Parathyroid adenoma (tissue), 2 donors: ENCODE data around the gene LAMB1.

Source experiments
- H2AFZ ChIP-seq: fragments of 300-600 bp; sonication (generic); one replicate; pipeline ENCODE4 v1.7.0; 2017; ENCODE audit warnings: antibody characterized with exemption, mild to moderate bottlenecking
- H3K27ac ChIP-seq: fragments of 300-600 bp; sonication (generic); one replicate; pipeline ENCODE4 v1.7.0; 2017
- H3K27me3 ChIP-seq: fragments of 300-600 bp; sonication (generic); one replicate; pipeline ENCODE4 v1.7.0; 2017; ENCODE audit warnings: low read length; ENCODE audit not compliant: control insufficient read depth, insufficient read depth
- H3K36me3 ChIP-seq: fragments of 300-600 bp; sonication (generic); one replicate; pipeline ENCODE4 v1.7.0; 2017; ENCODE audit warnings: low read length; ENCODE audit not compliant: control insufficient read depth, insufficient read depth
- H3K4me1 ChIP-seq: fragments of 300-600 bp; sonication (generic); one replicate; pipeline ENCODE4 v1.7.0; 2017; ENCODE audit warnings: control low read depth
- H3K4me2 ChIP-seq: fragments of 300-600 bp; sonication (generic); one replicate; pipeline ENCODE4 v1.7.0; 2017; ENCODE audit warnings: low read length
- H3K4me3 ChIP-seq: fragments of 300-600 bp; sonication (generic); one replicate; pipeline ENCODE4 v1.7.0; 2017; ENCODE audit warnings: low read depth, low read length
- H3K79me2 ChIP-seq: fragments of 300-600 bp; sonication (generic); one replicate; pipeline ENCODE4 v1.7.0; 2017; ENCODE audit warnings: control low read depth
- H3K9ac ChIP-seq: fragments of 300-600 bp; sonication (generic); one replicate; pipeline ENCODE4 v1.7.0; 2017; ENCODE audit warnings: mild to moderate bottlenecking
- H3K9me3 ChIP-seq: fragments of 300-600 bp; sonication (generic); one replicate; pipeline ENCODE4 v1.7.0; 2017; ENCODE audit warnings: low read length; ENCODE audit not compliant: control insufficient read depth
- TF ChIP-seq, protein P1 (sequence below): fragments of 300-600 bp; sonication (generic); IDR thresholded peaks from one replicate; pipeline ENCODE4 v1.7.0; 2017; ENCODE audit warnings: antibody characterized with exemption, mild to moderate bottlenecking
- donor health status: primary hyperparathyroidism.

Gene LAMB1

DNA sequence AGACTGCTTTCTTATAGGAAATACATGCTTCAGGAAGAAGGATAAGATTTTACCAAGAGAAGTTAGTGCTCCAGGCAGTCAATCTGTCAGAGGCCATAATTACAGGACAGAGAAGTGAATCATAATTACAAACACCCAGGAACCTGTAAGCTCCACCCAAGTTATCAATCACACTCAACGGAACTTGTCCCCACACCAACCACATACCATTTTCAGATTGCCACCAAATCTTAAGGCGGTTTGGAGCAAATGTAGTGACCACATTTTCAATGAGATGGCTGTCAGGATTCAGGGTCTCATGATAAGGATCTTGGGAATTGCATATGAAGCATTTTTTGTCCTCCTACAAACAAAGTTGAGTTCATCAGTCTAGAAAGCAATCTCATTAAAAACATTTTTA, 4.8 kb downstream of the LAMB1 start:
- H3K9ac ChIP-seq: no peak overlapping the region
- no peaks in the 10 kb centered on the region for H3K36me3 ChIP-seq
- no peaks in the 10 kb centered on the region for H3K27me3 ChIP-seq
- no peak overlapping the region for H3K27ac ChIP-seq
- H3K4me1 ChIP-seq: peaks cover 4% of the 10 kb centered on the region
- no peak overlapping the region for H3K4me3 ChIP-seq
- no peak overlapping the region for H3K4me2 ChIP-seq
- H2AFZ ChIP-seq: no peak overlapping the region
- no peaks in the 10 kb centered on the region for H3K9me3 ChIP-seq
- no peaks in the 10 kb centered on the region for H3K79me2 ChIP-seq
- TF ChIP-seq, protein P1, sequence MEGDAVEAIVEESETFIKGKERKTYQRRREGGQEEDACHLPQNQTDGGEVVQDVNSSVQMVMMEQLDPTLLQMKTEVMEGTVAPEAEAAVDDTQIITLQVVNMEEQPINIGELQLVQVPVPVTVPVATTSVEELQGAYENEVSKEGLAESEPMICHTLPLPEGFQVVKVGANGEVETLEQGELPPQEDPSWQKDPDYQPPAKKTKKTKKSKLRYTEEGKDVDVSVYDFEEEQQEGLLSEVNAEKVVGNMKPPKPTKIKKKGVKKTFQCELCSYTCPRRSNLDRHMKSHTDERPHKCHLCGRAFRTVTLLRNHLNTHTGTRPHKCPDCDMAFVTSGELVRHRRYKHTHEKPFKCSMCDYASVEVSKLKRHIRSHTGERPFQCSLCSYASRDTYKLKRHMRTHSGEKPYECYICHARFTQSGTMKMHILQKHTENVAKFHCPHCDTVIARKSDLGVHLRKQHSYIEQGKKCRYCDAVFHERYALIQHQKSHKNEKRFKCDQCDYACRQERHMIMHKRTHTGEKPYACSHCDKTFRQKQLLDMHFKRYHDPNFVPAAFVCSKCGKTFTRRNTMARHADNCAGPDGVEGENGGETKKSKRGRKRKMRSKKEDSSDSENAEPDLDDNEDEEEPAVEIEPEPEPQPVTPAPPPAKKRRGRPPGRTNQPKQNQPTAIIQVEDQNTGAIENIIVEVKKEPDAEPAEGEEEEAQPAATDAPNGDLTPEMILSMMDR: no peak

- Histone ChIP-seq H2AFZ (no peak overlapping the region), H3K27me3 (no peaks in the 10 kb centered on the region), H3K4me2 (no peak overlapping the region), H3K36me3 (no peaks in the 10 kb centered on the region), H3K79me2 (no peaks in the 10 kb centered on the region), H3K4me1 (peaks cover 4% of the 10 kb centered on the region), H3K9ac (no peak overlapping the region), H3K4me3 (no peak overlapping the region), H3K9me3 (no peaks in the 10 kb centered on the region), H3K27ac (no peak overlapping the region)
- TF ChIP-seq, protein P1: no peak
Observed at GRCh38 chr7:107996072-107996882, 6.7 kb downstream of the LAMB1 start.

DNA sequence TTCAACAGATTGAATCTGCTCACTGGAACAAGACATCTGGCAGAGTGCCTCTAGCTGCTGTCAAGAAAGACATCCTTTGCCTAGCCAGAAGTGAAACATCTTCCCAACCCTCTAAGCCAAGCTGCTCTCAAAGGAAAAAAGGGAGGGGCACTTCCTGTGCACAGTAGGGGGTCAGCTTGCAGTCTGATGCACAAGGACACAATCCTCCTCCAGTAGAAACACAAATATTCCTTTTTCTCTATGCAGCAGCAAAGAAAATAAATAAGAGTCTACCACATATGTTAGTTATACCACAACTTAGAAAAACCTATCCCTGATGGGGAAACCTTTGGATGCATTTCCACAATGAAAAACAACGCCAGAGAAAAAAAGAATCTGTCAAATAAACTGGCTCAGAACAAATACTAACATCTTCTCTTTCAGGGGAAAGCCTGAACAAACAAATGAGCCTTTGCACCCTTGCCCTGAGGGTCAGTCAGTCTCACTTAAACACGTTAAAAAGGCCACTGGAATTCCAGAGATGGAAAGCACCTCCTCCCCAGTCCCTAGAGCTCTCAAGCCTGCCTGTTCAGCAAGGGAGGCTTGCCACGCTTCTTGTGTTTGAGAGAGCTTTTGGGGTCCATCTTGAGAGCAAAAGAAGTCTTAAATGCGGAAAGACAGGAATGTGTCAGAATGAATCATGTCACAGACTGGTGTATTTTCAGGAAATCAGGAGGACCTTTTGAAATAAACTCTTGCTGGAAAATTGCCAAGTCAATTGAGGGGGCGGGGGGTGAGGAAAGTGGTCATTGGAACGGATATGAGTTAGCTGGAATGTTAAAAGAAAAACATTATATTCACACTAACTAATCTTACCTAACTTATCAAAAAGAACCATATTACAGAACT, 7.5 kb downstream of the LAMB1 start:
- H3K4me2 ChIP-seq: no peak overlapping the region
- TF ChIP-seq, protein P1: no peak
- peaks cover 4% of the 10 kb centered on the region for H3K4me1 ChIP-seq
- H2AFZ ChIP-seq: peak overlapping the region; percentile 23
- no peak overlapping the region for H3K27ac ChIP-seq
- no peaks in the 10 kb centered on the region for H3K27me3 ChIP-seq
- H3K36me3 ChIP-seq: no peaks in the 10 kb centered on the region
- H3K4me3 ChIP-seq: no peak overlapping the region
- H3K79me2 ChIP-seq: no peaks in the 10 kb centered on the region
- H3K9me3 ChIP-seq: no peaks in the 10 kb centered on the region
- H3K9ac ChIP-seq: no peak overlapping the region

- Histone ChIP-seq H3K27me3 (no peaks in the 10 kb centered on the region), H3K27ac (no peak overlapping the region), H3K4me1 (peaks cover 4% of the 10 kb centered on the region), H3K4me2 (no peak overlapping the region), H3K9ac (no peak overlapping the region), H3K36me3 (no peaks in the 10 kb centered on the region), H3K9me3 (no peaks in the 10 kb centered on the region), H2AFZ (no peak overlapping the region), H3K4me3 (no peak overlapping the region), H3K79me2 (no peaks in the 10 kb centered on the region)
- TF ChIP-seq, protein P1: no peak
Observed at GRCh38 chr7:107994421-107995030, 8.4 kb downstream of the LAMB1 start.
